Astrocyte (in vitro differentiated cells and primary cell): Measurements from ENCODE around the gene CD82.

Source experiments
- EZH2 ChIP-seq: IDR thresholded peaks from 2 replicates; pipeline ENCODE4 v1.6.1; 2012; ENCODE audit warnings: mild to moderate bottlenecking, low read length, inconsistent platforms; ENCODE audit not compliant: insufficient read depth
- TF ChIP-seq, protein P1 (sequence below): IDR thresholded peaks from 2 replicates; pipeline ENCODE4 v1.5.1; 2011; ENCODE audit warnings: low read depth, mild to moderate bottlenecking, inconsistent platforms, low read length, moderate library complexity; ENCODE audit not compliant: insufficient read depth

DNA sequence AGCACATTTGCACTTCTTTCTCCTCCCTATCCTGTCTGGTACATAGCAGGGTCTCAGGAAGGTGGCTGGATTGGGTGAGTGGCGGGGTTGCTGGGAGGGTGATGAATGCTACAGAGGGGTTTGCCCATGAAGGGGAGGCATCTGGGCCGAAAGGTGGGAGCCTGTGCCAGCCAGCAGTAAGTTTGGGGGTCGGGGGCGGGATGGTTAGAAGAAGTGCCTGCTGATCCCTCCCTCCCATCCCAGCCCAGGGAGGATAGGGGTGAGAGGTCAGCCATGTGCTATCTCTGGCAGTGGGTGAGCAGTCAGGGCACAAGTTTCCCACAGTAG lies 2.8 kb downstream of the CD82 start:
- TF ChIP-seq, protein P1, sequence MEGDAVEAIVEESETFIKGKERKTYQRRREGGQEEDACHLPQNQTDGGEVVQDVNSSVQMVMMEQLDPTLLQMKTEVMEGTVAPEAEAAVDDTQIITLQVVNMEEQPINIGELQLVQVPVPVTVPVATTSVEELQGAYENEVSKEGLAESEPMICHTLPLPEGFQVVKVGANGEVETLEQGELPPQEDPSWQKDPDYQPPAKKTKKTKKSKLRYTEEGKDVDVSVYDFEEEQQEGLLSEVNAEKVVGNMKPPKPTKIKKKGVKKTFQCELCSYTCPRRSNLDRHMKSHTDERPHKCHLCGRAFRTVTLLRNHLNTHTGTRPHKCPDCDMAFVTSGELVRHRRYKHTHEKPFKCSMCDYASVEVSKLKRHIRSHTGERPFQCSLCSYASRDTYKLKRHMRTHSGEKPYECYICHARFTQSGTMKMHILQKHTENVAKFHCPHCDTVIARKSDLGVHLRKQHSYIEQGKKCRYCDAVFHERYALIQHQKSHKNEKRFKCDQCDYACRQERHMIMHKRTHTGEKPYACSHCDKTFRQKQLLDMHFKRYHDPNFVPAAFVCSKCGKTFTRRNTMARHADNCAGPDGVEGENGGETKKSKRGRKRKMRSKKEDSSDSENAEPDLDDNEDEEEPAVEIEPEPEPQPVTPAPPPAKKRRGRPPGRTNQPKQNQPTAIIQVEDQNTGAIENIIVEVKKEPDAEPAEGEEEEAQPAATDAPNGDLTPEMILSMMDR = no peak
- no peak for TF ChIP-seq EZH2
